DND-41 (cell line): ENCODE results near the gene DYNC1H1.
"Not testable (repeated sequence)": the region's sequence is repeated elsewhere in the genome, so short reads cannot be mapped to it uniquely, and the experiment has no call there.

Source experiments
- ATAC-seq: fragments of 200-7000 bp; cut with Tn5 transposase; 3 replicates; pipeline ENCODE4 v1.9.1; 2021; ENCODE audit warnings: low read depth; ENCODE audit not compliant: insufficient read depth
- DNase-seq: peaks from one replicate; pipeline ENCODE4 v3.0.0-alpha.2; 2020
- H2AFZ ChIP-seq: 2 replicates; pipeline ENCODE4 v1.6.0; 2012; ENCODE audit warnings: low read depth, low read length
- H3K27ac ChIP-seq: 2 replicates; pipeline ENCODE4 v1.5.1; 2012; ENCODE audit warnings: low read length, inconsistent platforms
- H3K27me3 ChIP-seq: fragments of 200-600 bp; sonication (generic); 2 replicates; pipeline ENCODE4 v1.6.0; 2012; ENCODE audit warnings: low read length, mild to moderate bottlenecking, inconsistent platforms; ENCODE audit not compliant: insufficient read depth, poor library complexity
- H3K36me3 ChIP-seq: 2 replicates; pipeline ENCODE4 v1.5.1; 2012; ENCODE audit warnings: low read length, inconsistent platforms; ENCODE audit not compliant: insufficient read depth
- H3K4me1 ChIP-seq: 2 replicates; pipeline ENCODE4 v1.5.1; 2012; ENCODE audit warnings: mild to moderate bottlenecking, low read length; ENCODE audit not compliant: insufficient read depth
- H3K4me2 ChIP-seq: 2 replicates; pipeline ENCODE4 v1.6.0; 2012; ENCODE audit warnings: mild to moderate bottlenecking, moderate library complexity, low read length, inconsistent platforms; ENCODE audit not compliant: insufficient read depth
- H3K4me3 ChIP-seq, 2 experiments: fragments of 200-600 bp in 1 of 2; shearing (Covaris generic) in 1 of 2; 2 replicates each; pipeline ENCODE4 v1.5.1; 2012 to 2016; ENCODE audit warnings: inconsistent platforms in 2 of 2, low read length in 2 of 2, mild to moderate bottlenecking in 2 of 2, low read depth in 1 of 2, moderate library complexity in 1 of 2
- H3K79me2 ChIP-seq: 2 replicates; pipeline ENCODE4 v1.6.0; 2012; ENCODE audit warnings: low read length, inconsistent platforms; ENCODE audit not compliant: insufficient read depth
- H3K9ac ChIP-seq: 2 replicates; pipeline ENCODE4 v1.6.0; 2012; ENCODE audit warnings: low read depth, mild to moderate bottlenecking, inconsistent platforms, low read length, moderate library complexity
- H3K9me3 ChIP-seq: 2 replicates; pipeline ENCODE4 v1.5.1; 2012; ENCODE audit warnings: low read length, moderate library complexity, mild to moderate bottlenecking, inconsistent platforms; ENCODE audit not compliant: insufficient read depth, severe bottlenecking
- H4K20me1 ChIP-seq: 2 replicates; pipeline ENCODE4 v1.6.0; 2012; ENCODE audit warnings: low read length; ENCODE audit not compliant: insufficient read depth
- EZH2 ChIP-seq: IDR thresholded peaks from 3 replicates; pipeline ENCODE4 v1.6.1; 2012; ENCODE audit warnings: borderline replicate concordance, low read depth, mild to moderate bottlenecking, moderate library complexity, low read length, inconsistent platforms; ENCODE audit not compliant: severe bottlenecking
- TF ChIP-seq, protein P1 (sequence below): IDR thresholded peaks from 2 replicates; pipeline ENCODE4 v1.5.1; 2012; ENCODE audit warnings: borderline replicate concordance, low read length, moderate library complexity, mild to moderate bottlenecking; ENCODE audit not compliant: poor library complexity, severe bottlenecking; ENCODE audit errors: extremely low read depth

DYNC1H1 gene

DNA sequence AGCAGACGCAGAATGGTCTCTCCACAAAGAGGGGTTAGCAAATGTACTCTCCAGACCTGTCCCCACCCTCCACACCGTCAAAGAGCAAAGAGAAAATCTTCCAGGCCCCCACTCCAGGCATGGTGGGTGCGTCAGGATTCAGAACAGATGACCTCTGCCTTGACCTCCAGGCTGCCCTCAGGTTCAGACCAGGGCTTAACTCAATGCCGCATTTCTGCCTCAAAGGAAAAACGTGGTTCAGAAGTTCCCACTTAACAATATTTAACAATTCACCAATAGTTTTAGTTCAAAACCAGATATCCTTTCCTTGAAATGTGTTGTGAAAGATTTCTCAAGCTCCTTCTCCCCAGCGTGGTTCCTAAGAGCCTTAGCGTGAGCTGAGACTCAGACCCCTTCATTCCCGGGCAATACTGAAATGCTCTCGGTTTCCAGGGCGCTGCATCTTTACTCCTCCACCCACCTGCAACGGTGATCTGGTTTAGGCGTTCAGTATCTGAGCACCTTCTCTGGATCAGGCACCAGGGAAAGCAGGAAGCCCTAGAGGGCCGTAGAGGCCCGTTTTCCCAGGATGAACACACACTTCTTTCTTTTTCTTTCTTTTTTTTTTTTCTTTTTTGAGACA, 99.5 kb downstream of the DYNC1H1 start:
- H3K9ac ChIP-seq, result no peak overlapping the region
- H2AFZ ChIP-seq, result no peak overlapping the region
- TF ChIP-seq EZH2, result no peak
- TF ChIP-seq, protein P1, sequence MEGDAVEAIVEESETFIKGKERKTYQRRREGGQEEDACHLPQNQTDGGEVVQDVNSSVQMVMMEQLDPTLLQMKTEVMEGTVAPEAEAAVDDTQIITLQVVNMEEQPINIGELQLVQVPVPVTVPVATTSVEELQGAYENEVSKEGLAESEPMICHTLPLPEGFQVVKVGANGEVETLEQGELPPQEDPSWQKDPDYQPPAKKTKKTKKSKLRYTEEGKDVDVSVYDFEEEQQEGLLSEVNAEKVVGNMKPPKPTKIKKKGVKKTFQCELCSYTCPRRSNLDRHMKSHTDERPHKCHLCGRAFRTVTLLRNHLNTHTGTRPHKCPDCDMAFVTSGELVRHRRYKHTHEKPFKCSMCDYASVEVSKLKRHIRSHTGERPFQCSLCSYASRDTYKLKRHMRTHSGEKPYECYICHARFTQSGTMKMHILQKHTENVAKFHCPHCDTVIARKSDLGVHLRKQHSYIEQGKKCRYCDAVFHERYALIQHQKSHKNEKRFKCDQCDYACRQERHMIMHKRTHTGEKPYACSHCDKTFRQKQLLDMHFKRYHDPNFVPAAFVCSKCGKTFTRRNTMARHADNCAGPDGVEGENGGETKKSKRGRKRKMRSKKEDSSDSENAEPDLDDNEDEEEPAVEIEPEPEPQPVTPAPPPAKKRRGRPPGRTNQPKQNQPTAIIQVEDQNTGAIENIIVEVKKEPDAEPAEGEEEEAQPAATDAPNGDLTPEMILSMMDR, result no peak
- H3K4me1 ChIP-seq, result no peaks in the 10 kb centered on the region
- no peak for ATAC-seq
- H3K9me3 ChIP-seq, result no peaks in the 10 kb centered on the region
- no peak overlapping the region for H3K4me2 ChIP-seq
- H3K4me3 ChIP-seq, result no peak overlapping the region
- H3K36me3 ChIP-seq, result no peaks in the 10 kb centered on the region
- no peak for DNase-seq
- no peaks in the 10 kb centered on the region for H3K79me2 ChIP-seq
- H4K20me1 ChIP-seq, result no peaks in the 10 kb centered on the region
- H3K27ac ChIP-seq, result no peak overlapping the region
- no peaks in the 10 kb centered on the region for H3K27me3 ChIP-seq

DNA sequence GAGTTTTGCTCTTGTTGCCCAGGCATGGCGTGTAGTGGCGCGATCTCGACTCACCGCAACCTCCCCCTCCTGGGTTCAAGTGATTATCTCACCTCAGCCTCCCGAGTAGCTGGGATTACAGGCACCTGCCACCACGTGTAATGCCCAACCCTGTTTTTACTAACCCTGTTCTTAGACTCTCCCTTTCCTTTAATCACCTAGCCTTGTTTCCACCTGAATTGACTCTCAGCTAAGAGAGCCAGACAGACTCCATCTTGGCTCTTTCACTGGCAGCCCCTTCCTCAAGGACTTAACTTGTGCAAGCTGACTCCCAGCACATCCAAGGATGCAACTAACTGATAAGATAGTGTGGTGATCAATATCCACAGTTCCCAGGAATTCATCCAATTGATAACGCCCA, 100.2 kb downstream of the DYNC1H1 start:
- H3K27ac ChIP-seq, DNase-seq, H3K4me3 ChIP-seq, H3K4me2 ChIP-seq, ATAC-seq, H3K36me3 ChIP-seq, H3K27me3 ChIP-seq, H3K79me2 ChIP-seq, H2AFZ ChIP-seq, H3K4me1 ChIP-seq, H3K9ac ChIP-seq, H3K9me3 ChIP-seq, H4K20me1 ChIP-seq: not testable (repeated sequence)

DNA sequence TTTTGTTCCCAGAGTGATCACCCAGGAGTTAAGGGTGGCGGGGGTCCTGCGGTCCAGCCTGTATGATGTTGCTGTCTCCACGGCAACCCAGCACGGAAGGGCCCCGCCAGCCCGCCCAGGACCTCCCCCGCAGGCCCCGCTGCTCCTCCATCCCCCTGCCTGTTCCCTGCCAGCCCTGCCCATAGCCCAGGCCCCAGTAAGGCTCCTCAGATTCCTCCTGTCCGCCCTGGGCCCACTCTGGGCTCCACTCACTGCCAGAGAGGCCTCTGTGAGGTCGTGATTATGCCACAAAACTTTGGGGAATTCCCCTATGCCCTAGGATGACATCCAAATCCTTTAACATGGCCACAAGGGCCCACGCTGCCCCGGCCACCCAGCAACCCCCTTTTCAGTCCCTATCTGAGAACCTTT, 101.7 kb downstream of the DYNC1H1 start:
- H4K20me1 ChIP-seq, result no peaks in the 10 kb centered on the region
- no peak for ATAC-seq
- no peak for TF ChIP-seq EZH2
- TF ChIP-seq, protein P1, result no peak
- no peak overlapping the region for H2AFZ ChIP-seq
- no peaks in the 10 kb centered on the region for H3K79me2 ChIP-seq
- no peaks in the 10 kb centered on the region for H3K9me3 ChIP-seq
- no peak overlapping the region for H3K27ac ChIP-seq
- no peak overlapping the region for H3K4me2 ChIP-seq
- no peaks in the 10 kb centered on the region for H3K27me3 ChIP-seq
- H3K36me3 ChIP-seq, result no peaks in the 10 kb centered on the region
- no peak for DNase-seq
- no peaks in the 10 kb centered on the region for H3K4me1 ChIP-seq
- no peak overlapping the region for H3K9ac ChIP-seq
- H3K4me3 ChIP-seq, result no peak overlapping the region

DNA sequence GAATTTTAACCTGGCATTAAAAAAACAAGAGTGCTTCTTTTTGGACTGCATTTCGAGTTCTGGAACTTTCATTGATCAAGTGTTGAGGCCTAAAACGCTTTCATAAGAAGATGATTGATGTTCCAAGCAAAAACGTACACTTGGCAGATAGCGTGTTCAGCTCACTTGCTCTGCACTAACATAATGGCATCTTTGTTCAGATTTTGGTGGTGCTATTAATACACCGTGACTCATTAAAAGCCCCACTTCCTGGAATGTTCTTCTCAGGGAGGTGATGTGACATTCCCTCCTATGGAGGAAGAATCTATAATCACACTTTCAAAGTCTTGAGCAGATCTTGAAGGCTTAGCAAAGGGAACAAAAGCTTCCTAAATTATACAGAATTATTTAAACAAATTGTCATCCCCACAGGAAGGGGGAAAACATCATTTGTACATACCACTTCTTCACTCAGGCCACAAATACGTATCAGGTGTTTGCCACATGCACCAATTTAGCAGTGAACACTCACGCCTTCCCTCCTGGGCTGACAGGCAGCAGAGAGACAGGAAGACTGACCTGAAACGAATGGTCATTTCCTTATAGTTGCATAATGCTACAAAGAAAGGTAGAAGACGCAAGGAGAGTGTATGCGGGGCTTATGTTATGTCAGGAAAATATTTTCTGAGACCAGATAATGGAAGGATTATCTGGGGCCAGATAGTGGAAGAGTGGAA, 107.1 kb downstream of the DYNC1H1 start:
- H3K9ac ChIP-seq, result no peak overlapping the region
- H3K27me3 ChIP-seq, result no peaks in the 10 kb centered on the region
- H3K79me2 ChIP-seq, result no peaks in the 10 kb centered on the region
- no peak overlapping the region for H3K27ac ChIP-seq
- no peak overlapping the region for H3K4me2 ChIP-seq
- DNase-seq (no peak), ATAC-seq (no peak)
- H3K36me3 ChIP-seq, result no peaks in the 10 kb centered on the region
- TF ChIP-seq EZH2, result no peak
- TF ChIP-seq, protein P1, result no peak
- H3K4me3 ChIP-seq, result no peak overlapping the region
- H3K9me3 ChIP-seq, result no peaks in the 10 kb centered on the region
- no peak overlapping the region for H2AFZ ChIP-seq
- H4K20me1 ChIP-seq, result no peaks in the 10 kb centered on the region
- H3K4me1 ChIP-seq, result no peaks in the 10 kb centered on the region
